Hepatic stellate cell (primary cell): ENCODE measurements around the gene NDUFAF2.
"Not testable (repeated sequence)": the region's sequence is repeated elsewhere in the genome, so short reads cannot be mapped to it uniquely, and the experiment has no call there.

ENCODE experiments used
- DNase-seq: peaks from one replicate; pipeline ENCODE4 v3.0.0; 2011; ENCODE audit warnings: low spot score

NDUFAF2 gene

DNA sequence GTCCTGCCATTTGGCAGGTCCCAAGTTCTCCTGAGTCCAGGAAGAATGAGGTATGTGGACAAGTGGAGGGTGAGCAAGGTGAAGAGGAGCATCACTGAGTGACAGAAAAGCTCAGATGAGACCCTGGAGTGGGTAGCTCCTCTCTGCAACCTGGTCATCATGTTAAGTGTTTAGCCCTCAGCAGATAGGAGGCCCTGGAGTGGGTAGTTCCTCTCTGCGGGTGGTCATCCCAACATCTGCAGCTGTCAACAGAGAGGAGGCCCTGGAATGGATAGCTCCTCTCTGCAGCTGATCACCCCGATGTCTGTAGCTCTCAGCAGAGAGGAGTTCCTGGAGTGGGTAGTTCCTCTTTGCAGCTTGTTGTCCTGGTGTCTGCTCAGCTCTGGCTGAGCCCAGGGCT, 48.4 kb downstream of the NDUFAF2 start:
- DNase-seq, result no peak

DNA sequence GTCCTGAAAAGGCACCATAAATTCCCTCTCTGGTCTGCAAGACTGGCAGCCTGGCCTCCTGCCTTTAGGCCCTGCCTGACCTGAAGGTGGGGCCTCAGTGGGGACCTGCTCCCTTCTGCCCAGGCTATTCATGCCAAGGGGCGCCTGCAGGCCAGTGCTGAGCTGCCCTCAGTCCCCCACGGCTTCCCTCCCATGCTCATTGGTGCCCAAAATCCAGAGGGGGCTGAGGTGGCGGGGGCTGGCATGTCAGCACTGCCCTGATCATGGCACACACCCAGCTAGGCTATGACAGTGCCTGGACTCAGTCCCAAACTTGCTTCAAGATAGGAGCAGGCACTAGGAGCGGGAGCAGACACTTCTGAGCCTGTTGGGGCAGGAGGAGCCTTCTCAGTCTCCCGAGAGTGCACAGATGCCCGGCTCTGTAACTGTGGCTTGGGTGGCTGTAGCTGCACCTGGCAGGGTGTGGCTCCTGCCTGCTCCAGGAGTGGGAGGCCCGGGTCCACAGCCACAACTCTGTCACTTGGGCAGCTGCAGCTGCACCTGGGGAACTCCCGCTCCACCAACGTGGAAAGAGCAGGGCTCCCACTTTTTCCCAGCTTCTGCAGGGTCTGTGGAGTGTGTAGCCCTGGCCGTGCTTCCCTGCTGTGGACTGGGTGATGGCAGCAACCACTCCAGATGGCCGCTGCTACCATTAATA, 49.0 kb downstream of the NDUFAF2 start:
- no peak for DNase-seq

DNA sequence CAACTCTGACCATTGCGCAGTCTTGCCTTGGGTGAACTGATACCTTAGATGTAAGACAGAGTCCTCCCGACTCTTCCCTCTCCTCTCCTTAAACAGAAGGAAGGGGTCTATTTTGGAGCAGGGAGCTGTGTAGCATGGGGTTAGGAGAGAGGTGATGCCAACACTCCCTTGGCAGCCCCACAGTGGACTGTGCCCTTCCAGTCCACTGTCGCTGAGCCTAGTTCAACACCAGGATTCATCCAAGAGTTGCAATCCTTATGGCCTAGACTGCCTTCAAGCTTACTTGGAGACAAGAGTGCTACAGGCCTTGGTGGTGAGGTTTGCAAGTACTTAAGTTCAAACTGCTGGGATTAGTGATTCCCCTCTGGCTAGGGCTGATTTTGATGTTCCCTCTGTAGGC, 51.4 kb downstream of the NDUFAF2 start:
- DNase-seq, result no peak

DNA sequence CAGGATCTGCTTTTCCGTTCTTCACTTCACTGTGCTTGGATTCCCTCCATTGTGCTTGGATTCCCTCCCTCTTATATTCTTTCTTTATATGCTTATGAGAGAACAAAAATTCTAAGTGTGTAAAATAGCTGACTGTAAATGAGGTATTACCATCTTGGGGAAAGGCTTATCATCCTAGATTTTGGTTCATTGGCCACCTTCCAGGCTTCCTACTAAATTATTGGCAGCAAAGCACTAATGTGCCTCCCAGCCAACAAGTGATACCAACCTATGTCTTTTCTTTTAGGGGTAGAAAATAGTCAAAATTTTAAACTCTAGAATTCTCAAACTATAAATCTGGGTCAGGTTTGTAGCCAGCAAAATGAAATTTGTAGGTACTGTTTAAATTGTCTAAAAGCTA, 52.7 kb downstream of the NDUFAF2 start:
- DNase-seq, result no peak

DNA sequence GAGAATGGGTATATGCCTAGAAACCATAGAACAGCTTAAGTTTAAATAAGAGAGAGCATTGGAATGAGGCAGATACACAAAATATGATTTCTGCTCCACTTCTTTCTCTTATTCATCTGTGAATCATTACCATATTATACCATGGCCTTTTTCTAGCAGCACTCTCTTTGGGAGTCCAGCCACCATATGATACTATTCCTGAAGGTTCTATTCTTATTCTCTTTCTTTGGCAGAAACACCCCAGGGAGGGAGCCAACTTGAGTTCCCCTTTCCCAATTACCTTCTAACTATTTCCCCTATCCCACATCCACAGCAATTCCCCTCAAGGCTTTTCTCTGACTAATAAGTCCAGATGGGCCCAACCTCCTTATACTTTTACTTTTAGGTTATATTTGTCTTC, 55.9 kb downstream of the NDUFAF2 start:
- DNase-seq, result no peak

DNA sequence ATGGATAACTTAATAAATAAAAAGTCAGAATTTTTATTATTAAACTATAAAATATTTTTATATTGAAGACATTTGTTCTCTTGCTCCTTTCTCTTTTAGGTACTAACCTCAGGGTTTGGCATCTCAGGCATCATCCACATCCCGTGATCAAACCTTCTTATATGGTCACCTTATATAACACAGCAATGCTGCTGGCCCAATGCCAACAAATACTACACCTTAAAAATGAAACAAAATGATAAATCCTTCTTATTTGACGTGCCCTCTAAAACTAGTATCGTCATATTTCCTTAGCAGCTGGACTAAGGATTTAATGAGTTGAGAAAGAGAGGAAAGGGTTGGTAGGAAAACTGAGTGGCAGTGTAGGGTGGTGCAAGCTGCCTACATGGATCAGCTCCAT, 56.6 kb downstream of the NDUFAF2 start:
- DNase-seq, result no peak

DNA sequence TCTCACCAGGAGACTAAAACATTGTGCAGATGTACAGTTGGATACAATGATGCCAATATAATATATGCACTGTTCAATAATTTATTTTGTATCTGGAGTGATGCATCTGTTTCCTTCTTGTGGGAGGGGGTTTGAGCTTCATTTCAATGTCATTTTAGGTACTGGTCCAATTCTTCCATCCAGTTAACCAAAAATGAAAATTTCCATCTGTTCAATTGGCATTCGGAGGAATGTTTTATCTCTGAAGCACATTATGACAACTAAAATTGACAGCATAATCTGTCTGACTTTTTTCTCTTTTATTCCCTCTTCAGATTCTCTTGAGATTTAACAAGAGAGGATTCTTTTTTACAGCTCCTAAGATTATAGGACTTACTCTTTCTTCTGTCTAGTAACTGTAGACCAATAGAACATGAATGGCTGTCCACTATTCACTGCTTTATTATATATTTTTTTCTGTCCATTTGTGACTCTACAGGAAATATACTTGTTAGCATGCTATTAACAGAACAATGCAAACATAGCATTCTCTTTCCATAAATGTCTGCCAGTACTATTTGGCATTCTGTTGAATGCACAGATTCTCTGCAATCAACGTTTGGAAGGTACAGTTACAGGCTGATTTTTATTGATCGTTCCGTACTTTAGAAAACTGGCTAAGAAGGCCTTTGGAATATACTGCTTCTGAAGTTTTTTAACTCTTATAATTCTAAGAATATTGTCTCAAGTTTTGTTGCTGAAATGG, 57.8 kb downstream of the NDUFAF2 start:
- DNase-seq, result no peak

DNA sequence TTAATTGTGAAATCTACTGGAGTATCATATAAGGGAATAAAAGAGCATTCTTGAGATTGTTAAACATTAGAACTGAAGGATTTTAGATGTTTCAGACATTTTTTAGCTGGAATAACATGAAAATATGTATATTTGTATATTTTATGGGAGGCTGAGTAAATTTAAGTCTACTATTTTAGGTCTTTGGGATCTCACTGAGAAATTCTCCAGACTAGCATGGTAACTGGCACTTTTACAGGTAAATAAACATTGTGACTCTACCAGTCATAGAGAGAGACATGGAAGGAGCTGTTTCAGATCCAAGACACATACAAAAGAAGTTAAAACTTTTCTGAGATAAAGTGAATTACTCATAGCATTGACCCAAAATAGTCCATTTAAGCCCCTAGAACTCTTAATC, 59.4 kb downstream of the NDUFAF2 start:
- DNase-seq, result no peak

DNA sequence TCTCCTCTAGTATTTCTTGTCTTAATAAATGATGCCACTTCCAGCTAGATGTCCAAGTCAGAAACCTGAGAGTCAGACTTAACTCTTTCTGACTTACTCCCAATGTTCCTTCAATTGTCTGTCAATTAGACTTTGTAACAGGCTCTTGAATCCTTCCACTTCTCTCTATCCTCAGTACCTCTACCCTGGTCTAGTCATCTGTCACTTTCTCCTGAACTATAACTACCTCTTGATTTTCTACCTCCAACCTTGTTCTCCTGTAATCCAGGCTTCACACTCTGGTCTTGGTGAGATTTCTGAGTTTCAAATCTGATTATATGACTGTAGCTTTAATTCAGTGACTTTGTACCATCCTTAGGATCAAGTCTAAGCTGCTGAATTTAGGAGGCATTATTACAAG, 64.9 kb downstream of the NDUFAF2 start:
- DNase-seq, result no peak

DNA sequence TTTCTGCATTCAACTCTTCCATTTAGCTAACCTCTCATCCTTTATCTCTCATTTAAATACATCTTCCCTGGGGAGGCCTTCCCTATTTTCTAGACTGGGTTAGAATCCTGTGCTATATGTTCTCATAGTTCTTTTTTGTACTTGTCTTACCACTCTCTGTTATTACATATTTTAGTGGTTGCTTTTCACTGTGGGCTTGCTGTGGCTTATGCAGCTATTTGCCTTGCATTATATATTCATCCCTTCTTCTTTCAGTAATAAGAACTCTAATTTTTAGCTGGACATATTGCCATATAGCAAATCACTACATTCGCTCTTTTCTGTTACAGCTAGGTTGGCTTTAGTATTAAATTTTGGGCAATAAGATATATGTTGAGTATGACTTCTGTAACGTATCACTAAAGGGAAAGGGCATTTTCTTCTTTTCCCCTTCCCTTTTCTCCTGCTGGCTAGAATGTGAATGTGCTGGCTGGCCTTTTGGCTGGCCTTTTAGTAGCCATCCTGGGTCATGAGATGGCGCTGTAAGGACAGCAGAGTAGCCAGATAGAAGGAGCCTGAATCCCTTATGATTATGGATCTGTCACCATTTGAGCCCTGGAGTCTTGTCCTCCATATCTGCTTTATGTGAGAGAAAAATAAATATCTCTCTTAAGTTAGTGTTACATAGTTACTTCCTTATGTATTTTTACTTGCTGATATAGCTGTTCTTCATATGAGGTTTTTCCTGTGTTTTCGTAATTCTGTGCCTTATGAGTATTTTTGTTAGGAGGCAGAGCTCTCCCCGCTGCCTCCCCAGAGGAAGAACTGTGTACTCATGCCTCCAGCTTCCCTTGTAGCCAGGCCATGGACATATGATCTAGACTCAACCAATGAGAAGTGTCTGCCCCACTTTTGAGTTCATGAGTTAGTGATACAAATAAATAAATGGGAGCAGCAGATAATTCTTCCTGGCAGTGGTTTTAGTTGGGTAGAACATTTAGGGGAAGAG, 65.8 kb downstream of the NDUFAF2 start:
- DNase-seq, result no peak

DNA sequence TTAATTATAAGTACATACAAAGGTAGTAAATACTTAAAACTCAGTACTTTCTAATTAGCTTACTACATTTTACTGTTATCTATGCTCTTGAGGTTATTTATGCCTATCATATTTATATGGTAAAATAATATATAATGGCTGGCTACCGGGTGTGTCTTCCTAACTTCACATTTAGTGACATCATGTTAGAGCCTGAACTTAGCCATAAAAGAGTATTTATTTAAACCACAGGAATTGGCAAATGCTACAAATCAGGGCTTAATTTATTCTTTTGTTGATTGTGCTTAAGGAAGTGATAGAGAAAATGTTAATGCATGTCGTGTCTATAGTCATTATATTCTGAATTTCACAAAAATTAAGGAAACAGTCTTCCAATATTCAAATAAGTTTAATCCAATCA, 73.1 kb downstream of the NDUFAF2 start:
- DNase-seq, result no peak

DNA sequence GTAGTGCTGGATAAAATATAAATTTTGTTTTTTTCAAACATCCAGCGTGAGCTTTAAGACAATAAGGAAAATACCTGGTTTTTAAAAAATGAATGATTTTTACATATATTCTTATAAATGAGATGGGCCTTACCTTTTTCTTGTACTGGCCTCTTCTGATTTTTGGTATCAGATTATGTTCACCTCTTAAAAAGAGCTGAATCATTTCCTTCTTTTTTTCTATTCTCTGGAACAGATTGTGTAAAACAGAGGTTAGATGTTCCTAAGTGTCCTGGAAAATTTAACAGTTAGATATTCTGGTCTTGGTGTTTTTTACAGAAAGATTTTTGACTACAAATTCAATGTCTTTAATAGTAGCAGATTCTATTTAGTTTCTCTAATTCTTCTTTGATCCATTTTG, 74.6 kb downstream of the NDUFAF2 start:
- no peak for DNase-seq

DNA sequence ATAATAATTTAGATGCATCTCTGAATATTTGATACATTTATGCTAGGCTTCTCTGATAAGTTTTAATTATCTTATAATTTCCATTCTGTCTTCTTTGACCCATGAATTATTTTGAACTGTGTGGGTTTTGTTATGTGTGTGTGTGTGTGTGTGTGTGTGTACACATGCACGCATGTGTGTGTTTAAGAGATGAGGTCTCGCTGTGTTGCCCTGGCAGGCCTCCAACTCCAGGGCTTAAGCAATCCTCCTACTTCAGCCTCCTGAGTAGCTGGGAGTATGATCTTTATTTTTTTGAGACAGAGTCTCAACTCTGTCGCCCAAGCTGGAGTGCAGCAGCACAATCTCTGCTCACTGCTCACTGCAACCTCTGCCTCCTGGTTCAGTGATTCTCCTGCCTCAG, 75.4 kb downstream of the NDUFAF2 start:
- DNase-seq, result no peak

DNA sequence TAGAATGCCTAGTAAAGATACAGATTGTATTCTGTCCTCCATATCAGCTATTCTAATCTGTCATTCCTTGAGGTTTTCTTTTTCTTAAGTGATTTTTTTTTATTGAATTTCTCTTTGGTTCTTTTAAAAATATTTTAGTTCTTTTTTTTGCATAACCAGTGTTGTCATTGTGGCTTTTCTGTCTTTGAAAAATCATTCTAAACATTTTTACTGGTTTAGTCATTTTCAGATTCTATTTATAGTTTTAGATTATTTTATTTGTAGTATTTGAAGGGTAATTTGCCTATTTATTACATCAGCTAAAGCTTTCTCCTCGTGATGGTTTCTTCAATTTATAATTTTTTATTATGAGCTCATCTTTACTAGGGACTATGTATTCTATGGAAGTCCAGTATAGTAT, 78.1 kb downstream of the NDUFAF2 start:
- no peak for DNase-seq

DNA sequence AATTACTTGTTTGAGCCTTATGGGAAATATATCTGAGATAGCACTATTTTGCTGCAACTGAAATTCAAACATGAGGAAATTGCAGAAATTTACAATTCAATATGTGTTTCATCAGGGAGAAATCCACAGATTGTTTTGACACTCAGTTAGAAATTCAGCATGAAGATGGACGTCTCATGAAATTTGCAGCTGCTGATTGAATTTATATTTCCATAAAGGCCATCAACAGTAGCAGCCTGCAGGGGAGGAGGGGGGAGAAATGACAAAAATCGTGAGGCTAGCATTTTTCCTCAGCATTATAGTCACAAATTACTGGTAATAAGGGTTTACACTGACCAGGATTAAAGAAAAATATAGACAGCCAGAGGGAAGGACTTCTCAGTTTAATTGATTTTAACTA, 81.0 kb downstream of the NDUFAF2 start:
- DNase-seq, result no peak

DNA sequence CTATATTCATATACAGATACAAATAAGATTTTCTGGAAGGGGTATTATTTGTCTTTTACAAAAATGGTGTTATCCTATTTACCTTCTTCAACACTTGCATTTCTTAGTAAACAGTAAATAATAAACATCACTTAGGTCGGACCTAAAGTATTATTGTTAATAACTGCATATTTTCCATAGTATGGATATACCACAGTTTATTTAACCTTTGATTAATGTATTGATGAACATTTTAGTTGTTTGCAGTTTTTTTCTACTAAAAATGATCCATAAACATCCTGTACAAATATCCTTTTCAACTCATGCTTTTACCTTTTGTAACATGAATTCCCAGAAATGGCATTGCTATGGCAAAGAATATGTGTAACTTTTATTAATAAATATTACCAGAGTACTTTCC, 83.4 kb downstream of the NDUFAF2 start:
- no peak for DNase-seq

DNA sequence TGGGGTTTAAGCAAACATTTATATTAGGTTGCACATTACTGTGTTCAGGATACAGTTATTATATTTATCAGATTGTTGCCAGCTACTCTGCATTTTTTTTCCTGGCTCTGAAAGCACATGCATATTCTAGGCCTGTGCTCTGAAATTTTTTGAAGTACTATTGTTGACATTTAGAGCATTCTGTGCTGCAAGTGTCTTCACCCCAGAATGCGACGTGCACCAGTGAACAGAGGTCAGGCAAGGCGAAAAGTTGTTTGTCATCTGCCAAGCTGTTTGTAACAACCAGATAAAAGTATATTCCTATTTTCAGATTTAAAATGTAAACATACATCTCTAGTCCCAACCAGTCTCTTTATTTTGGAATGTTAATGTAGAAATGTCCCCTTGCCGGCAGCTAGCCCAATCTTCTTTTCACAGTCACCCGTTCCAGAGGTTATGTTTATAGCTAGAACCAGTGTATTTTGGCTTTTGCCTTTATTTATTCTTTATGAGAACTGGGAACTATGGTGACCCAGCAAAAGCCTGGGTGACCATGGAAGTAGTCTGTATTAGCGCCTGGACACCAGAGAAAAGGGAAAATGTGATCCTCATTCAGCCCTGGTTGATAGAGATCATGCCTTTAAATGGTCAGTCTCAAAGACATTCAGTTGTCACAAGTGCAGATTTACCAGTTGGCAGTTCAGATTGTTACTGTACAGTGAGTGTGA, 84.6 kb downstream of the NDUFAF2 start:
- DNase-seq, result no peak

DNA sequence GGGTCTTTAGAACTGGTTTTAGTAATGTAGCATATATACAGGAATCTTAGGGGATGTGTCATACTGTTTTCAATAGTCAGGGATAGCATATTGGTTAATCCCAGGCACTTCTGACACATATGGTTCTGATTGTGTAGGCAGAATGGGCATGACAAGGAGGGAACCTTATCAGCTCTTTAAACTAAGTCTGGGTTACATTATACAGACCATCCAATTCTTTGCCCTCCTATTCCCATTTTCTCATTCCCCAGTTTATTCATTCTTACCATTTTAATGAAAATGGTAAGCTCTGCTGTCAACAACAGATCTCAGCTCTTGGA, 85.1 kb downstream of the NDUFAF2 start:
- no peak for DNase-seq

DNA sequence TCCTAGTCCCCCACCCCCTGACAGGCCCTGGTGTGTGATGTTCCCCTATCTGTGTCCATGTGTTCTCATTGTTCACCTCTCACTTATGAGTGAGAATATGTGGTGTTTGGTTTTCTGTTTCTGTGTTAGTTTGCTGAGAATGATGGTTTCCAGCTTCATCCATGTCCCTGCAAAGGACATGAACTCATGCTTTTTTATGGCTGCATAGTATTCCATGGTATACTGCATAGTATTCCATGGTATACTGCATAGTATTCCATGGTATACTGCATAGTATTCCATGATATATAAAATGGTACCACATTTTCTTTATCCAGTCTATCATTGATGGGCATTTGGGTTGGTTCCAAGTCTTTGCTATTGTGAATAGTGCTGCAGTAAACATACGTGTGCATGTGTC, 86.3 kb downstream of the NDUFAF2 start:
- DNase-seq, result not testable (repeated sequence)

DNA sequence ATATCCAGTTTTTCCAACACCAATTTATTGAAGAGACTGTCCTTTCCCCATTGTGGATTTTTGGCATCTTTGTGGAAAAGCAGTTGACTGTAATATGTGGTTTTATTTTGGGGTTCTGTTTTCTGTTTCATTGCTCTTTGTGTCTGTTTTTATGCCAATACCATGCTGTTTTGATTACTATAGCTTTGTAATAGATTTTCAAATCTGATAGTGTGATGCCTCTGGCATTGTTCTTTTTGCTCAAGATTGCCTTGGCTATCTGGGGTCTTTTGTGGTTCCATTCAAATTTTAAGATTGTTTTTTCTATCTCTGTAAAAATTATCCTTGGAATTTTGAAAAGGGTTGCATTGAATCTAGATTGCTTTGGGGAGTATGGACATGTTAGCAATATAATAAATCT, 99.5 kb downstream of the NDUFAF2 start:
- no peak for DNase-seq

DNA sequence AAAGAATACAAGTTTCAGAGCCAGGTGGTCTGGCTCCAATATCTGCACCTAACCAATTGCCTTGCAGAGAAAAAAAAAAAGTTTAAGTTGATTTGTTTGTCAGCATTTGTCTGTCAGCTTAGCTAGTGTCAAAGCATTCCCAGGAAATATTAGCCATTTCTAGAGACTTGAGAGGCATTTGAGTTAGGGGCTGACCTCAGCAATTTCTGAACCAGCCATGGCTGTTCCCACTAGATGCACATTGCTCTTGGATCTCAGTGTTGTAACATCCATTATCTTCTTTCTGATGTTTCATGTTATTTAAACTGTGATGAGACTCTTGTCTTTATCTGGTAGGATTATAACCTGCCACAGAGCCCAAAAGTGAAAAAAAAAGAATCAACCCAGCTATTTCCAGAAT, 102.3 kb downstream of the NDUFAF2 start:
- no peak for DNase-seq

DNA sequence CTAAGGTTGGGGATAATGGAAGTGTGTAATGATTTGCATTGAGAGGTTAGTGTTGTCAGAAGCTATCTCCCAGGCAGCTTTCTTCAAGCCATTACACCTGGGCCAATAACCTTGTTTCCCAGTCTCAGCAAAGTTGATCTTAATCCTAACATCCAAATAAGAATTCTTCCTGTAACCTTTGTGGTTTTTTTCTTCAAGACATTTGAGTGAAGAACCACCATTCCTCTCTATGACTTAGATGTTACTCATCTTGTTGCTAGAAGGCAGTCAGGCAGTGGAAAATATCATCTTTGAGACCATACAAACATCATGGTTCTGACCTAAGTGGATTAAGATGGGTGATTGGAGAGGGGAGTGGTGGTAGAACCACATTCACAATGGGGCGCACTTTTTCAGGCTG, 103.5 kb downstream of the NDUFAF2 start:
- peak; percentile 3 for DNase-seq
